Ovary (tissue), 3 donors: ENCODE results near the gene VASP.

ENCODE experiments used
- CTCF ChIP-seq, 3 donors: fragments of 450-650 bp in 2 of 3; fragments of 200-600 bp in 1 of 3; IDR thresholded peaks; one replicate each; pipeline versions ENCODE4 v1.5.1 to v1.8.0; 2016 to 2022; ENCODE audit warnings: antibody characterized with exemption in 3 of 3, mild to moderate bottlenecking in 1 of 3
- EP300 ChIP-seq: sonication (generic); formaldehyde crosslinking; IDR thresholded peaks from one replicate; pipeline ENCODE4 v1.6.1; 2017; ENCODE audit warnings: antibody characterized with exemption
- POLR2A ChIP-seq: fragments of 450-650 bp; IDR thresholded peaks from one replicate; pipeline ENCODE4 v1.6.1; 2017; ENCODE audit warnings: antibody characterized with exemption, mild to moderate bottlenecking, moderate library complexity
- donor health status: DM: no; HTN: no; CAD: no.

- TF ChIP-seq CTCF (IDR thresholded peaks at IDR 0.05) (no peak), POLR2A (no peak), EP300 (no peak)
These were observed 7.8 kb upstream of the VASP start for GRCh38 chr19:45499196-45500180.
